Measurements from ENCODE around the gene PHLDB3. TPM values are rescaled to one million over a fixed set of nuclear protein-coding genes. Genes with fewer than 3 reads are reported as not detected.
A peak's percentile ranks its signal among the peaks of the same experiment; 100 is the strongest.

The PHLDB3 gene
- total RNA-seq, 4 donors from 2014 or later = 10.3 to 16.2 (median 12.6) TPM

- TF ChIP-seq POLR2AphosphoS5 (IDR thresholded peaks at IDR 0.05) = no peak
- TF ChIP-seq POLR2A (IDR thresholded peaks at IDR 0.05; ENCODE audit: low read depth) = no peak
- no peak for TF ChIP-seq CTCF (IDR thresholded peaks at IDR 0.05)
- no peak for TF ChIP-seq EP300 (IDR thresholded peaks at IDR 0.05)
- Histone ChIP-seq H3K9me3 (no peaks in the 10 kb centered on the region), H3K4me3 (peak overlapping the region in 3 of 4 donors; percentile 72 to 82 (median 81)), H3K36me3 (peaks cover 7 to 40% (median 34%) of the 10 kb centered on the region in 4 donors), H3K27ac (replicated peaks in 1 of 4) (peak overlapping the region; percentile 88 to 96 (median 92)), H3K4me1 (peaks cover 14 to 31% (median 28%) of the 10 kb centered on the region in 4 donors), H3K27me3 (no peaks in the 10 kb centered on the region)
- 64% methylated on average over 3 of the region's 3 CpGs for WGBS
- intact Hi-C loops (cut with DNase I) = no loop called here
- no peak for DNase-seq (ENCODE audit: extremely low spot score)
These were observed 575 bp upstream of the PHLDB3 start for GRCh38 chr19:43505186-43505456.

GRCh38 chr19:43503501-43504425 is 783 bp downstream of the PHLDB3 start:
- peak; percentile 99 for DNase-seq (ENCODE audit: extremely low spot score)
- TF ChIP-seq POLR2A (IDR thresholded peaks at IDR 0.05; ENCODE audit: low read depth) (no peak), EP300 (IDR thresholded peaks at IDR 0.05) (no peak), CTCF (IDR thresholded peaks at IDR 0.05) (peak in 2 of 3 experiments; percentile 27 to 42), POLR2AphosphoS5 (IDR thresholded peaks at IDR 0.05) (peak; percentile 80 to 87)
- Histone ChIP-seq H3K9me3 (no peaks in the 10 kb centered on the region), H3K27ac (replicated peaks in 1 of 4) (peak overlapping the region; percentile 88 to 96 (median 92)), H3K4me3 (peak overlapping the region; percentile 70 to 82 (median 76)), H3K36me3 (peaks cover 4 to 31% (median 22%) of the 10 kb centered on the region in 4 donors), H3K27me3 (no peaks in the 10 kb centered on the region), H3K4me1 (peaks cover 14 to 34% (median 29%) of the 10 kb centered on the region in 4 donors)
- WGBS = 1% methylated on average over 49 of the region's 64 CpGs
- intact Hi-C loops (cut with DNase I) = loop anchor here (5.0 kb wide), 1 partner anchor 41 kb away; no protein-coding TSS in a partner anchor

GRCh38 chr19:43502419-43502976 is 2.0 kb downstream of the PHLDB3 start:
- Histone ChIP-seq H3K36me3 (peaks cover 0 to 24% (median 14%) of the 10 kb centered on the region in 4 donors), H3K9me3 (no peaks in the 10 kb centered on the region), H3K4me3 (no peak overlapping the region), H3K4me1 (peaks cover 14 to 39% (median 29%) of the 10 kb centered on the region in 4 donors), H3K27me3 (no peaks in the 10 kb centered on the region), H3K27ac (replicated peaks in 1 of 4) (no peak overlapping the region)
- TF ChIP-seq POLR2A (IDR thresholded peaks at IDR 0.05; ENCODE audit: low read depth) = no peak
- no peak for TF ChIP-seq POLR2AphosphoS5 (IDR thresholded peaks at IDR 0.05)
- TF ChIP-seq EP300 (IDR thresholded peaks at IDR 0.05) = no peak
- TF ChIP-seq CTCF (IDR thresholded peaks at IDR 0.05) = no peak
- intact Hi-C loops (cut with DNase I) = loop anchor here (5.0 kb wide), 1 partner anchor 40 kb away; no protein-coding TSS in a partner anchor
- 84% methylated on average over 23 of the region's 23 CpGs for WGBS
- DNase-seq (ENCODE audit: extremely low spot score) = no peak

DNA sequence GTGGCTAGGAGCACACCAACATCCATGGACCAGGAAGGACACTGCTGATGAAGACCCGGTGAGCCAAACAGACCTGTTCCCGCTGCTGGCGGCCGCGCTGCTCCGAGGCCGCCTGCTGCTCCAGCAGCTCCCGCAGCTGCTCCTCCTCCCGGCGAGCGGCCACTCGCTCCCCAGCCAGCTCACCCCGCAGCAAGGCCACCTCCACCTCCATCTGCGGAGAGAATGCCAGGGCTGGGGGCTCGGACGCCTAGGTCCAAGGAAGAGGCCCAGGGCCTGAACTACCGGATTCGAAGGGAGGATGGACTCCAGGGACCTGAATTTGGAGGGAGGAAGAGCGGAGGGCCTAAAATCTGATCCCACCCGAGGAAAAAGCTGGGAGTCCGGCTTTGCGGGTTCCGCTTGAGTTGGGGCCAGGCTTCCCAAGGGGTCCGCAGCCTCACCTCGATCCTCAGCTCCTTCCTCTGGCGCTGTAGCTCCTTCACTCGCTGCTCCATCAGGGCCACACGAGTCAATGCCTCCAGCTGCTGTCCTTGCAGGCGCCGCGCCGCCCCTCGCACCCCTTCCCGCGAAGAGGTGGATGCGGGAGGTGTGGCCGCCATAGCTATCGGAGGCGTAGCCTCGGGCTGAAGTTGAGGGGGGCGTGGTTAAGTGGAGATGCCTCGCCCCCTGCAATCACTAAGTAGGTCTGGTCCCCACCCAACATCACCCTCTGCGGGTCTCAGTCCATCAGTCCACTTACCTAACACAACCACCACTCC is 2.7 kb downstream of the PHLDB3 start:
- peaks cover 0 to 30% (median 21%) of the 10 kb centered on the region in 4 donors for H3K36me3 ChIP-seq
- no peaks in the 10 kb centered on the region for H3K27me3 ChIP-seq
- no peak for DNase-seq (ENCODE audit: extremely low spot score)
- TF ChIP-seq POLR2A (IDR thresholded peaks at IDR 0.05; ENCODE audit: low read depth) (no peak), POLR2AphosphoS5 (IDR thresholded peaks at IDR 0.05) (no peak), EP300 (IDR thresholded peaks at IDR 0.05) (no peak), CTCF (IDR thresholded peaks at IDR 0.05) (no peak)
- peaks cover 14 to 39% (median 29%) of the 10 kb centered on the region in 4 donors for H3K4me1 ChIP-seq
- H3K27ac ChIP-seq (replicated peaks in 1 of 4) = no peak overlapping the region
- H3K4me3 ChIP-seq = peak overlapping the region in 2 of 4 donors; percentile 5 to 24
- intact Hi-C loops (cut with DNase I) = loop anchor here (5.0 kb wide), 1 partner anchor 40 kb away; no protein-coding TSS in a partner anchor
- 63% methylated on average over 29 of the region's 43 CpGs for WGBS
- no peaks in the 10 kb centered on the region for H3K9me3 ChIP-seq
